Hepatocyte (in vitro differentiated cells): ENCODE measurements around the gene BCLAF1.

Experiments used
- CTCF ChIP-seq: fragments of 200-600 bp; sonication (generic); IDR thresholded peaks from 2 replicates; pipeline ENCODE4 v1.5.1; 2016; ENCODE audit warnings: antibody characterized with exemption, mild to moderate bottlenecking; ENCODE audit not compliant: poor library complexity
- EZH2 ChIP-seq: fragments of 200-600 bp; sonication (generic); IDR thresholded peaks from 2 replicates; pipeline ENCODE4 v1.6.1; 2016; ENCODE audit warnings: antibody characterized with exemption, mild to moderate bottlenecking, borderline replicate concordance
- EZH2phosphoT487 ChIP-seq: fragments of 200-600 bp; sonication (generic); IDR thresholded peaks from one replicate; pipeline ENCODE4 v1.6.1; 2018; ENCODE audit warnings: antibody characterized with exemption, mild to moderate bottlenecking, low read depth, moderate library complexity; ENCODE audit not compliant: unreplicated experiment, severe bottlenecking

- TF ChIP-seq CTCF (no peak), EZH2phosphoT487 (no peak), EZH2 (no peak)
Measured at GRCh38 chr6:136307351-136307750, 17.7 kb upstream of the BCLAF1 start.
